HCT116 (cell line): ENCODE results near the gene ESR2. TPM values are rescaled to one million over a fixed set of nuclear protein-coding genes. Genes with fewer than 3 reads are reported as not detected.

ENCODE experiments used
- ATAC-seq: fragments of 200-7000 bp; cut with Tn5 transposase; 2 replicates; pipeline ENCODE4 v1.9.1; 2020; ENCODE audit warnings: mild to moderate bottlenecking, moderate library complexity
- BruUV-seq: library from RNA; stranded (reverse); fragments of 400-500 nt; replicated peaks from 2 replicates; lab custom pipeline; 2021; lab: Mats Ljungman, UMichigan
- CTCF ChIA-PET: fragments of 300-600 bp; sonication (Branson Sonifier 250); formaldehyde crosslinking; loops from one replicate; lab custom pipeline; 2021; ENCODE audit warnings: antibody characterized with exemption; lab: Charles Lee
- POLR2A ChIA-PET: fragments of 300-600, 350-600 bp; sonication (Branson Sonifier 250); formaldehyde crosslinking; loops from one replicate; lab custom pipeline; 2021; ENCODE audit warnings: antibody characterized with exemption; lab: Charles Lee
- RAD21 ChIA-PET, 2 experiments: fragments of 300-600 bp; sonication (Branson Sonifier 250); formaldehyde crosslinking; loops; one replicate each; lab custom pipeline; 2023; ENCODE audit warnings: low total read pairs in 2 of 2; ENCODE audit not compliant: uncharacterized antibody in 2 of 2, unreplicated experiment in 2 of 2, low non-redundant PET in 1 of 2; lab: Charles Lee
- DNase-seq: peaks from one replicate; pipeline ENCODE4 v3.0.0-alpha.2; 2010; ENCODE audit warnings: low read depth, low spot score
- H2AFZ ChIP-seq: fragments of 200-600 bp; shearing (Covaris generic), sonication (generic); 2 replicates; pipeline ENCODE4 v1.6.1; 2017; ENCODE audit warnings: low read depth, mixed run types, mixed read lengths, antibody characterized with exemption, low read length; ENCODE audit not compliant: poor library complexity, severe bottlenecking
- H3K27ac ChIP-seq: 2 replicates; pipeline ENCODE4 v1.5.1; 2012; ENCODE audit warnings: low read depth, low read length
- H3K27me3 ChIP-seq: fragments of 200-600 bp; sonication (generic); 2 replicates; pipeline ENCODE4 v1.6.1; 2016; ENCODE audit warnings: mixed run types, low read length, mixed read lengths; ENCODE audit not compliant: insufficient read depth
- H3K36me3 ChIP-seq, 2 experiments: fragments of 200-500 bp in 1 of 2; fragments of 200-600 bp in 1 of 2; sonication (Bioruptor generic) in 1 of 2; sonication (generic) in 1 of 2; 2 replicates each; pipeline versions ENCODE4 v1.5.1 to v1.6.1; 2014 to 2016; ENCODE audit warnings: low read length in 2 of 2, inconsistent platforms in 1 of 2, mixed read lengths in 1 of 2, mixed run types in 1 of 2; ENCODE audit not compliant: insufficient read depth in 2 of 2, control insufficient read depth in 1 of 2
- H3K4me1 ChIP-seq, 2 experiments: fragments of 200-600 bp in 1 of 2; sonication (generic) in 1 of 2; 2 replicates each; pipeline versions ENCODE4 v1.5.1 to v1.6.1; 2012 to 2017; ENCODE audit warnings: low read length in 2 of 2, inconsistent platforms in 1 of 2, mild to moderate bottlenecking in 1 of 2, mixed read lengths in 1 of 2, mixed run types in 1 of 2, moderate library complexity in 1 of 2; ENCODE audit not compliant: insufficient read depth in 2 of 2, control insufficient read depth in 1 of 2
- H3K4me2 ChIP-seq: fragments of 200-600 bp; sonication (generic); 2 replicates; pipeline ENCODE4 v1.6.1; 2017; ENCODE audit warnings: mixed run types, low read length, mixed read lengths
- H3K4me3 ChIP-seq, 2 experiments: fragments of 200-600 bp in 1 of 2; sonication (generic) in 1 of 2; replicated peaks in 1 of 2; 2 replicates each; pipeline ENCODE4 v1.5.1; 2011 to 2016; ENCODE audit warnings: low read length in 2 of 2, control low read depth in 1 of 2, low read depth in 1 of 2, mild to moderate bottlenecking in 1 of 2, mixed read lengths in 1 of 2, mixed run types in 1 of 2
- H3K79me2 ChIP-seq: fragments of 200-600 bp; sonication (generic); 2 replicates; pipeline ENCODE4 v1.6.1; 2017; ENCODE audit warnings: mild to moderate bottlenecking, mixed run types, low read length, moderate library complexity, mixed read lengths; ENCODE audit not compliant: insufficient read depth
- H3K9ac ChIP-seq: fragments of 200-600 bp; sonication (generic); 2 replicates; pipeline ENCODE4 v1.6.1; 2016; ENCODE audit warnings: low read length, mixed read lengths
- H3K9me2 ChIP-seq: fragments of 200-600 bp; sonication (generic), shearing (Covaris generic); 2 replicates; pipeline ENCODE4 v1.6.1; 2017; ENCODE audit warnings: mixed run types, mild to moderate bottlenecking, moderate library complexity; ENCODE audit not compliant: insufficient read depth
- H3K9me3 ChIP-seq, 2 experiments: fragments of 200-500 bp in 1 of 2; fragments of 200-600 bp in 1 of 2; sonication (Bioruptor generic) in 1 of 2; sonication (generic) in 1 of 2; 2 replicates each; pipeline ENCODE4 v1.6.1; 2014 to 2017; ENCODE audit warnings: low read length in 2 of 2, mixed read lengths in 2 of 2, inconsistent platforms in 1 of 2, low read depth in 1 of 2, mild to moderate bottlenecking in 1 of 2, mixed run types in 1 of 2, moderate library complexity in 1 of 2; ENCODE audit not compliant: control insufficient read depth in 1 of 2, insufficient read depth in 1 of 2
- H4K20me1 ChIP-seq: fragments of 200-600 bp; sonication (generic), shearing (Covaris generic); 2 replicates; pipeline ENCODE4 v1.6.1; 2017; ENCODE audit warnings: mixed run types, mild to moderate bottlenecking, moderate library complexity; ENCODE audit not compliant: insufficient read depth
- CBX3 ChIP-seq: IDR thresholded peaks from 2 replicates; pipeline ENCODE4 v1.6.1; 2012; ENCODE audit warnings: low read depth
- EGR1 ChIP-seq: IDR thresholded peaks from 2 replicates; pipeline ENCODE4 v1.6.1; 2012; ENCODE audit warnings: low read depth
- EZH2 ChIP-seq: fragments of 200-600 bp; sonication (generic); IDR thresholded peaks from 2 replicates; pipeline ENCODE4 v1.6.1; 2017; ENCODE audit warnings: antibody characterized with exemption, mixed run types
- FOSL1 ChIP-seq: IDR thresholded peaks from 2 replicates; pipeline ENCODE4 v1.6.1; 2012; ENCODE audit warnings: low read depth
- JUND ChIP-seq: IDR thresholded peaks from 2 replicates; pipeline ENCODE4 v1.6.1; 2012
- MAX ChIP-seq: IDR thresholded peaks from 2 replicates; pipeline ENCODE4 v1.6.1; 2012
- POLR2A ChIP-seq: IDR thresholded peaks from 2 replicates; pipeline ENCODE4 v1.7.0; 2011; ENCODE audit warnings: borderline replicate concordance; ENCODE audit not compliant: insufficient read depth, insufficient read length; ENCODE audit errors: extremely low read depth
- SIN3A ChIP-seq: IDR thresholded peaks from 2 replicates; pipeline ENCODE4 v1.6.1; 2012; ENCODE audit warnings: low read depth
- TCF7L2 ChIP-seq: IDR thresholded peaks from 2 replicates; pipeline ENCODE4 v1.7.0; 2011; ENCODE audit warnings: borderline replicate concordance, inconsistent platforms; ENCODE audit not compliant: insufficient read depth, insufficient read length; ENCODE audit errors: extremely low read depth
- ZBTB33 ChIP-seq: IDR thresholded peaks from 2 replicates; pipeline ENCODE4 v1.6.1; 2011; ENCODE audit warnings: mild to moderate bottlenecking, low read length, moderate library complexity; ENCODE audit not compliant: insufficient replicate concordance; ENCODE audit errors: extremely low read depth
- ZFX ChIP-seq: fragments of 450-650 bp; IDR thresholded peaks from 2 replicates; pipeline ENCODE4 v1.6.1; 2017
- intact Hi-C: fragments of 100-400 bp; cut with micrococcal nuclease; formaldehyde crosslinking; loops from 2 replicates; pipeline ENCODE4 v1.10.0; 2022
- total RNA-seq: library from RNA; stranded (reverse); gene quantifications from one replicate; pipeline ENCODE4 v1.2.1, GENCODE V29; 2021; ENCODE audit not compliant: unreplicated experiment

The ESR2 gene
- total RNA-seq, 1 experiment from 2014 or later, result 0.32 TPM

DNA sequence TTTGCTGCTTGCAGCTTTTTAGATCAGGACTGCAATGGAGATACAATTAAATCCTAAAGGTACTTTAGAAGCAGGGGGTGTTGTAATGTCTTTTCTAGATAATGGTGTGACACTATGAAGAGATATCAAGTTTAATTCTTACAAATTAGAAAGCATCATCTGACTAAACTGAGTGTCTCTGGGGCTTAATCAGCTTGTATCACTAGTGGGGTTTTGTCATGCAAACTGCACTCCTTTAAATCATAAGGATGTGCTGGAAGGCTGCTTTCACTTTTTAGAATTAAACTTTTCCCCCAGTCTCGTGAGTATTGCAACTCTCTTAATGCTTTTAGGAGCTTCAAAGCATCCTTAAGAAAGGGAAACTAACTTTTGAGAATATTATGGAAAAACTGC, 218.6 kb downstream of the ESR2 start:
- ChIA-PET POLR2A (no interaction called here), CTCF (no interaction called here), RAD21 (no interaction called here)
- peaks cover 0 to 2% of the 10 kb centered on the region in 2 experiments; a peak in 2 of 4 replicates for H3K36me3 ChIP-seq
- H3K27ac ChIP-seq, result no peak overlapping the region
- H3K27me3 ChIP-seq, result no peaks in the 10 kb centered on the region
- H3K79me2 ChIP-seq, result no peaks in the 10 kb centered on the region
- H3K4me3 ChIP-seq, result no peak overlapping the region
- H3K9me3 ChIP-seq, result no peaks in the 10 kb centered on the region
- no peaks in the 10 kb centered on the region for H4K20me1 ChIP-seq
- DNase-seq, result no peak
- no peak overlapping the region for H3K4me2 ChIP-seq
- intact Hi-C loops, result no loop called here
- H3K9ac ChIP-seq, result no peak overlapping the region
- peaks cover 4 to 7% of the 10 kb centered on the region in 2 experiments; a peak in 2 of 4 replicates for H3K4me1 ChIP-seq
- no TSS peak for BruUV-seq
- no peaks in the 10 kb centered on the region for H3K9me2 ChIP-seq
- TF ChIP-seq SIN3A, result no peak
- TF ChIP-seq CBX3, result no peak
- no peak for TF ChIP-seq JUND
- TF ChIP-seq POLR2A, result no peak
- TF ChIP-seq FOSL1, result no peak
- TF ChIP-seq EGR1, result no peak
- no peak for TF ChIP-seq ZBTB33
- no peak for TF ChIP-seq EZH2
- TF ChIP-seq MAX, result no peak
- TF ChIP-seq TCF7L2, result no peak
- no peak for TF ChIP-seq ZFX
- TF ChIP-seq, all 23 proteins: peak for 0
- ATAC-seq, result no peak
- H2AFZ ChIP-seq, result no peak overlapping the region
